OCI-LY3 (cell line): Measurements from ENCODE around the gene TRNP1.
"Not testable (repeated sequence)": the region's sequence is repeated elsewhere in the genome, so short reads cannot be mapped to it uniquely, and the experiment has no call there.

Experiments used
- H2AFZ ChIP-seq: fragments of 200-600, 300-600 bp; shearing (Covaris generic); 2 replicates; pipeline ENCODE4 v1.6.0; 2014; ENCODE audit warnings: antibody characterized with exemption, low read depth, low read length
- H3K27ac ChIP-seq: fragments of 200-600, 300-600 bp; sonication (generic); 2 replicates; pipeline ENCODE4 v1.5.1; 2014; ENCODE audit warnings: mild to moderate bottlenecking, low read length, moderate library complexity, mixed read lengths
- H3K27me3 ChIP-seq: fragments of 200-600, 300-600 bp; sonication (generic); 2 replicates; pipeline ENCODE4 v1.6.1; 2014; ENCODE audit warnings: low read depth, low read length, mixed read lengths
- H3K36me3 ChIP-seq: fragments of 200-600, 300-600 bp; sonication (generic); replicated peaks from 2 replicates; pipeline ENCODE3; 2014; ENCODE audit warnings: low read depth, low read length, mixed read lengths
- H3K4me1 ChIP-seq: fragments of 300-600, 200-600 bp; sonication (generic); 2 replicates; pipeline ENCODE4 v1.6.1; 2014; ENCODE audit warnings: low read length, mixed read lengths
- H3K4me2 ChIP-seq: fragments of 200-600, 300-600 bp; sonication (generic); 2 replicates; pipeline ENCODE4 v1.6.1; 2014; ENCODE audit warnings: low read length, mixed read lengths
- H3K4me3 ChIP-seq: fragments of 300-600, 200-600 bp; sonication (generic); 2 replicates; pipeline ENCODE4 v1.5.1; 2014; ENCODE audit warnings: antibody characterized with exemption, mild to moderate bottlenecking, low read length, moderate library complexity
- H3K79me2 ChIP-seq: fragments of 300-600, 200-600 bp; shearing (Covaris generic); 2 replicates; pipeline ENCODE4 v1.6.1; 2014; ENCODE audit warnings: mild to moderate bottlenecking, low read length, mixed read lengths
- H3K9ac ChIP-seq: fragments of 300-600, 200-600 bp; shearing (Covaris generic); 2 replicates; pipeline ENCODE4 v1.6.0; 2014; ENCODE audit warnings: mild to moderate bottlenecking, low read length, moderate library complexity
- H3K9me3 ChIP-seq: fragments of 200-600, 300-600 bp; shearing (Covaris generic); 2 replicates; pipeline ENCODE4 v1.6.1; 2014; ENCODE audit warnings: low read length, mixed read lengths; ENCODE audit not compliant: insufficient read depth
- H4K20me1 ChIP-seq: fragments of 200-600, 300-600 bp; sonication (generic); 2 replicates; pipeline ENCODE4 v1.6.1; 2016; ENCODE audit warnings: low read length, mixed read lengths; ENCODE audit not compliant: insufficient read depth
- EZH2phosphoT487 ChIP-seq: fragments of 200-600 bp; shearing (Covaris generic); IDR thresholded peaks from 2 replicates; pipeline ENCODE4 v1.6.1; 2018; ENCODE audit warnings: antibody characterized with exemption, mixed run types, low read depth
- TF ChIP-seq, protein P1 (sequence below): fragments of 200-600, 300-600 bp; sonication (generic); IDR thresholded peaks from 2 replicates; pipeline ENCODE4 v1.5.1; 2014; ENCODE audit warnings: antibody characterized with exemption, low read length, low read depth

Gene TRNP1, protein sequence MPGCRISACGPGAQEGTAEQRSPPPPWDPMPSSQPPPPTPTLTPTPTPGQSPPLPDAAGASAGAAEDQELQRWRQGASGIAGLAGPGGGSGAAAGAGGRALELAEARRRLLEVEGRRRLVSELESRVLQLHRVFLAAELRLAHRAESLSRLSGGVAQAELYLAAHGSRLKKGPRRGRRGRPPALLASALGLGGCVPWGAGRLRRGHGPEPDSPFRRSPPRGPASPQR

DNA sequence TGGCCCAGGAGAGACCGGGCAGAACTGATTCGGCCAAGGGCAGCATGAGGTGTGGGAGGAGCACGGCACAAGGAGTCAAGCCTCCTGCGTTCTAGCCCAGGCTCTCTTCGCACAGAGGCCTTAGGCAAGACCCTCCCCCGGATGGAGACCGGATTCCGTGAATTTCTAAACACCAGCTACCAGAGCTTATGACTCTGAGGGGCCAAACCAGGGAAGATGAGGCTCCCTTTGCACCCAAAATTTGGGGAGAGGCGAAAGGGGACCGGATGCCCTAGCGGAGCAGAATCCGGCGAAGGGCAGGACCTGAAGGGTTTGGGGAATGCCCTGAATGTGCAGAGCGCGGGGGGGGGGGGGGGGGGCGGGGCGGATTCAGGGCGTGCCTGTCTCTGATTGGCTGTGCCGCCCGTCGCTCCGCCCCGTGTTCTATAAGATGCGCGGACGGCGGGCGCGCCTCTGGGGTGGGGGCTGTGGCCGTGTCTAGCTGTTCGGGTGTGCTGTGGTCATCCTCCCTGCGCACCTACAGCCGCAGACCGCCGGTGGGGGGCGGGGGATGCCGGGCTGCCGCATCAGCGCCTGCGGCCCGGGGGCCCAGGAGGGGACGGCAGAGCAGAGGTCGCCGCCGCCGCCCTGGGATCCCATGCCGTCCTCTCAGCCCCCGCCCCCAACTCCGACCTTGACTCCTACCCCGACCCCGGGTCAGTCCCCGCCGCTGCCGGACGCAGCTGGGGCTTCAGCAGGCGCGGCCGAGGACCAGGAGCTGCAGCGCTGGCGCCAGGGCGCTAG, at the start of gene TRNP1:
Gene TRNP1, plus strand, starts transcription at position 456 of the 783 bp plus-strand sequence. Its CDS starts 95 bp downstream, at position 551.
- H3K4me1 ChIP-seq, result peaks cover 3% of the 10 kb centered on the region; the same call in 1 of the 2 replicates
- 0 out of 2 replicates have a peak within 1 kb of the TSS, but pooled peaks have one; percentile 30 for H2AFZ ChIP-seq
- H3K4me3 ChIP-seq, result peak within 1 kb of the TSS; percentile 78
- no peak within 1 kb of the TSS for H3K27ac ChIP-seq
- peak within 1 kb of the TSS; percentile 80 for H3K4me2 ChIP-seq
- 0 out of 2 replicates have a peak, but pooled peaks cover 3% of the 10 kb centered on the region for H3K27me3 ChIP-seq
- H3K9ac ChIP-seq, result peak within 1 kb of the TSS; percentile 39; the same call in 1 of the 2 replicates
- H3K9me3 ChIP-seq, result no peaks in the 10 kb centered on the region
- H3K79me2 ChIP-seq, result no peaks in the 10 kb centered on the region
- H4K20me1 ChIP-seq, result no peaks in the 10 kb centered on the region
- TF ChIP-seq, protein P1, sequence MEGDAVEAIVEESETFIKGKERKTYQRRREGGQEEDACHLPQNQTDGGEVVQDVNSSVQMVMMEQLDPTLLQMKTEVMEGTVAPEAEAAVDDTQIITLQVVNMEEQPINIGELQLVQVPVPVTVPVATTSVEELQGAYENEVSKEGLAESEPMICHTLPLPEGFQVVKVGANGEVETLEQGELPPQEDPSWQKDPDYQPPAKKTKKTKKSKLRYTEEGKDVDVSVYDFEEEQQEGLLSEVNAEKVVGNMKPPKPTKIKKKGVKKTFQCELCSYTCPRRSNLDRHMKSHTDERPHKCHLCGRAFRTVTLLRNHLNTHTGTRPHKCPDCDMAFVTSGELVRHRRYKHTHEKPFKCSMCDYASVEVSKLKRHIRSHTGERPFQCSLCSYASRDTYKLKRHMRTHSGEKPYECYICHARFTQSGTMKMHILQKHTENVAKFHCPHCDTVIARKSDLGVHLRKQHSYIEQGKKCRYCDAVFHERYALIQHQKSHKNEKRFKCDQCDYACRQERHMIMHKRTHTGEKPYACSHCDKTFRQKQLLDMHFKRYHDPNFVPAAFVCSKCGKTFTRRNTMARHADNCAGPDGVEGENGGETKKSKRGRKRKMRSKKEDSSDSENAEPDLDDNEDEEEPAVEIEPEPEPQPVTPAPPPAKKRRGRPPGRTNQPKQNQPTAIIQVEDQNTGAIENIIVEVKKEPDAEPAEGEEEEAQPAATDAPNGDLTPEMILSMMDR, result no peak
- no peak for TF ChIP-seq EZH2phosphoT487
- H3K36me3 ChIP-seq, result no peaks in the 10 kb centered on the region

DNA sequence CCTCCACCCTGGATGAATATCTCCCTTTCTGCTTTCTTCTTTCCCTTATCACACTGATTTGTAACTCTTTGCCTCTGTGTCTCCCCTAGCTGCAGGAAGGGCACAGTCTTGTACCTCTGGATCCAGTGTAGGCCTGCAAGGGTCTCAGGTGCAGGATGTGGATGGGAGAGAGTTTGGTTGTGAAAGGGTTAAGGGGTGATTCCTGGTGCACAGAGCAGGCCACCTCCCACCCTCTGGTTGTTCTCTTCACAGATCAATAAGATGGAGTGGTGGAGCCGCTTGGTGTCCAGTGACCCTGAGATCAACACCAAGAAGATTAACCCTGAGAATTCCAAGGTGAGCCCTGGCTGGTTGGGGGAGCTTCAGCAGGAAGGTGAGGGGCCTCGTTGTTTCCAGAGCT, 48.4 kb upstream of the TRNP1 start:
- no peak overlapping the region for H3K27ac ChIP-seq
- H3K4me2 ChIP-seq, result no peak overlapping the region
- H3K4me1 ChIP-seq, result no peaks in the 10 kb centered on the region
- H3K9me3 ChIP-seq, result no peaks in the 10 kb centered on the region
- H3K4me3 ChIP-seq, result no peak overlapping the region
- no peak for TF ChIP-seq EZH2phosphoT487
- TF ChIP-seq, protein P1, result no peak
- no peaks in the 10 kb centered on the region for H3K27me3 ChIP-seq
- H3K36me3 ChIP-seq, result peaks cover 5% of the 10 kb centered on the region
- H3K79me2 ChIP-seq, result no peaks in the 10 kb centered on the region
- no peaks in the 10 kb centered on the region for H4K20me1 ChIP-seq
- H2AFZ ChIP-seq, result no peak overlapping the region
- no peak overlapping the region for H3K9ac ChIP-seq

DNA sequence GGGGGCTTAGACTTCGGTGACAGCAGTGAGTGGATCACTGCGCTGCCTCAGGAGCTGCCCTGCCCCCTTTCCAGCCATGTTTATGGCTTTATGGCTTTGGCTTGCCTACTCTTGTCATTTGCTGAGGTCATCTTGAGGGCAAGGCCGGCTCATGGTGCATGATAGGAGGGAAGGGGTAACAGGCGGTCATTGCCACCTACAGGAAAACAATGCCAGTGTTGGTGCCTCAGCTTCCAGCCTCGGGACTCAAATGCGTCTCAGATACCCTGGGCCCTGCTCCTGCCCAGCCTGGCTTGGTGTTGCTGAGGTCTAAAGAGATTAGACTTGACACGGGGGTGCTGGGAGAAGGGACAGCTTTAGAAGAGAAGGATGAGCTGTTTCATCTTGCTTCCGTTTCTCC, 47.8 kb upstream of the TRNP1 start:
- Histone ChIP-seq H3K9ac (no peak overlapping the region), H3K27me3 (no peaks in the 10 kb centered on the region), H3K9me3 (no peaks in the 10 kb centered on the region), H4K20me1 (no peaks in the 10 kb centered on the region), H3K4me1 (no peaks in the 10 kb centered on the region), H3K79me2 (no peaks in the 10 kb centered on the region), H2AFZ (no peak overlapping the region), H3K4me3 (no peak overlapping the region), H3K4me2 (no peak overlapping the region), H3K36me3 (peaks cover 5% of the 10 kb centered on the region), H3K27ac (no peak overlapping the region)
- TF ChIP-seq, protein P1, result no peak
- no peak for TF ChIP-seq EZH2phosphoT487

DNA sequence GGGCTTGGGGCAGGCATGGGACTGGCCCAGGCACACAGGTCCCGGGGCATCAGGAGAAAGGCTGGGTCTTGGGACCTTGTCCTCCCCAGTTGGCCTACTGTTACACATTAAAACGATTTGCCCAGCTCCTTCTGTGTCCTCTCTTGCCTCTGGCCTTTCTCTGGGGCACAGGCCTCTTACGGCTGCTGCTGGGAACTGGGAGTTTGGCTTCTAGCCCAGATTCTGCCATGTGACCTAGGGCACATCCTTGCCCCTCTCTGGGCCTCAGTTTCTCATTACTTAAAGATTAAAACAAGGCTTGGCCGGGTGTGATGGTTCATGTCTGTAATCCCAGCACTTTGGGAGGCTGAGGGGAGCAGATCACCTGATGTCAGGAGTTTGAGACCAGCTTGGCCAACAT, 47.2 kb upstream of the TRNP1 start:
- no peak overlapping the region for H3K9ac ChIP-seq
- no peaks in the 10 kb centered on the region for H3K79me2 ChIP-seq
- H3K27ac ChIP-seq, result no peak overlapping the region
- H3K9me3 ChIP-seq, result no peaks in the 10 kb centered on the region
- H3K4me2 ChIP-seq, result no peak overlapping the region
- no peak overlapping the region for H3K4me3 ChIP-seq
- TF ChIP-seq, protein P1, result no peak
- H4K20me1 ChIP-seq, result no peaks in the 10 kb centered on the region
- no peaks in the 10 kb centered on the region for H3K27me3 ChIP-seq
- no peak overlapping the region for H2AFZ ChIP-seq
- H3K36me3 ChIP-seq, result peaks cover 5% of the 10 kb centered on the region
- no peaks in the 10 kb centered on the region for H3K4me1 ChIP-seq

DNA sequence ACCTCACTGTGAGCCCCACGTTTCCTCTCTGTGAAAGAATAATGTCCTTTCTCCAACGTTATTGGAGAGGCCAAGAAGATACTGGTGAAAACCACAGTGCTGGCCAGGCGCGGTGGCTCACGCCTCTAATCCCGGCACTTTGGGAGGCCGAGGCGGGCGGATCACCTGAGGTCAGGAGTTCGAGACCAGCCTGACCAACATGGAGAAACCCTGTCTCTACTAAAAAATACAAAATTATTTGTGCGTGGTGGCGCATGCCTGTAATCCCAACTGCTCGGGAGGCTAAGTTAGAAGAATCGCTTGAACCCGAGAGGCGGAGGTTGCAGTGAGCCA, 44.8 kb upstream of the TRNP1 start:
- H3K79me2 ChIP-seq, H2AFZ ChIP-seq, H3K4me1 ChIP-seq, H3K27ac ChIP-seq, H3K9ac ChIP-seq, H4K20me1 ChIP-seq, H3K4me3 ChIP-seq, H3K27me3 ChIP-seq, H3K36me3 ChIP-seq, H3K9me3 ChIP-seq, H3K4me2 ChIP-seq: not testable (repeated sequence)
